HG02588 (cell line): Measurements from ENCODE around the gene CCR3.
"Not testable (repeated sequence)": the region's sequence is repeated elsewhere in the genome, so short reads cannot be mapped to it uniquely, and the experiment has no call there.

ENCODE experiments used
- ATAC-seq: cut with Tn5 transposase; IDR thresholded peaks from one replicate; pipeline ENCODE4 v1.9.1; 2021; ENCODE audit warnings: mild to moderate bottlenecking, moderate library complexity; ENCODE audit not compliant: unreplicated experiment

CCR3 gene

DNA sequence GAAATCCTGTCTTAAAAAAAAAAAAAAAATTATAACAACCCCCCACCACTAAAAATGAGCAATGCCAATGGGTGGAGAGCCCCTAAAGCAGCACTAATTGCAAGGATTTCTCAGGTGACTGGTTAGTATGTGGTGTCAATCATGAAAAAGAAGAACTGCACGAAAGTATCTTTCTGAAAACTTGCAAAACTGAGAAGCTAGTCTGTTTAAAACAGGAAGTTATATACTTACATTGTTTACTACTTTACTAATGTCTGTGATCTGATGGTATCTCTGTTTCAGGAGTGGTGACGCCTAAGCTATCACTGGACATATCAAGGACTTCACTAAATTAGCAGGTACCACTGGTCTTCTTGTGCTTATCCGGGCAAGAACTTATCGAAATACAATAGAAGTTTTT is at the start of gene CCR3:
CCR3 (plus strand) TSS at position 341 of the 400 bp plus-strand sequence. CDS start 22,699 bp downstream, outside the sequence.
- no peak for ATAC-seq

DNA sequence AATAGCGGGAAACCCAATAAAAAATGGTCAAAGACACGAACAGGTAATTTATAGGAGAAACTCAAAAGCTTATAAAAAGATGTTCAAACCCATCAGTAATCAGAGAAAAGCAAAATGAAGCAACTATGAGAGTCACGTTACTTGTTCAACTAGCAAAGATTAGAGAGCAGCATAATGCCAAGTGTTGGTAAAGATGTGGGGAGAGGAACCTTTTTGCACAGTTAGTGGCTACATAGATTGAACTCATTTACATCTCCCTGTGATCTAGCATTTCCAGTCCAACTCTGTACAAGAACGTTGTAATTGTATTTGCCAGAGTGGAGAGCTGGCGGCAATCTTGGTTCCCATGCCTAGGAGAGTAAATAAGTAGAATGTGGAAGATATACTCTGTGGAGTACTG is 49.3 kb upstream of the CCR3 start:
- no peak for ATAC-seq

DNA sequence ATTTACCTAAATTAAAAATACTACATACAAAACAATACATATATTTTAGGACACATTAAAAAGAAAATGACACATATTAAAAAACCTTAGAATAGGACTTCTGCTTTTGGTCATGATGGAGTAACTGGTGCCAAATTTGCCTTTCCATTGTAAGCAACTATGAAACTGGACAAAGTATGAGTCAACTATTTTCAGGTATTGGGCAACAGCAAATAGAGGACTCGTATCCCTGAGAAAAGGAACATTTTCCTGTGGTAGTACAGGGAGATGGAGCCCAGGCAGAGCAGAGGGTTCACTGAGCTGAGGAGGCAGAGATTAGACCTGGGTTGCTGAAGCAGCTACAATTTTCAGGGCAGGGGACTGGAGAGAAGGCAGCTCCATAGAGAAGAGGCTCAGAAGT is 48.8 kb upstream of the CCR3 start:
- no peak for ATAC-seq

DNA sequence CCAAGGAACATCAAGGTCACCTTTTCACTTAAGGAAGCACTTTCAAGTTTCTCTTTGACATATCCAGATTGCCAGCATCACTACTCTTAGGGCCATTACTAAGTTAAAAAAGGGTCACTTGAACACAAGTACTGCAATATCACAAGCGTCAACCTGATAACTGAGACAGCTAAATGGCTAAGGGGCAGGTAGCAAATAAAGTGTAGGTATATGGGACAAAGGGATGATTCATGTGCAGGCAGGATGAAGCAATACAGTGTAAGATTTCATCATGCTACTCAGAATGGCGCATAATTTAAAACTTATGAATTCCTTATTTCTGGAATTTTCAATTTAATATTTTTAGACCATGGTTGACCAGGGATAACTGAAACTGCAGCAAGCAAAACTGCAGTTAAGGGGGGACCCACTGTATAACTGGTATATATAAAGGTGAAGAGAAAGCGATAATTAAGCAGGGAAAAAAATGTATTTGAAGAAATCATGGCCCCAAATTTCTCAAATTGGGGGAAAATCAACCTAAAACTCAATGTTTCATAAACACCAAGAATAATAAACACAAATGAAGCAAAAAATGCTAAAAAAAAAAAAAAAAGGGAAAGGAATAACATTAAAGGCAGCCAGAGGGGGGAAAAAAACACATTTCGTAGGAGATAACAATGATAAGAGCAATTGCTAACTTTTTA is 47.2 kb upstream of the CCR3 start:
- no peak for ATAC-seq

DNA sequence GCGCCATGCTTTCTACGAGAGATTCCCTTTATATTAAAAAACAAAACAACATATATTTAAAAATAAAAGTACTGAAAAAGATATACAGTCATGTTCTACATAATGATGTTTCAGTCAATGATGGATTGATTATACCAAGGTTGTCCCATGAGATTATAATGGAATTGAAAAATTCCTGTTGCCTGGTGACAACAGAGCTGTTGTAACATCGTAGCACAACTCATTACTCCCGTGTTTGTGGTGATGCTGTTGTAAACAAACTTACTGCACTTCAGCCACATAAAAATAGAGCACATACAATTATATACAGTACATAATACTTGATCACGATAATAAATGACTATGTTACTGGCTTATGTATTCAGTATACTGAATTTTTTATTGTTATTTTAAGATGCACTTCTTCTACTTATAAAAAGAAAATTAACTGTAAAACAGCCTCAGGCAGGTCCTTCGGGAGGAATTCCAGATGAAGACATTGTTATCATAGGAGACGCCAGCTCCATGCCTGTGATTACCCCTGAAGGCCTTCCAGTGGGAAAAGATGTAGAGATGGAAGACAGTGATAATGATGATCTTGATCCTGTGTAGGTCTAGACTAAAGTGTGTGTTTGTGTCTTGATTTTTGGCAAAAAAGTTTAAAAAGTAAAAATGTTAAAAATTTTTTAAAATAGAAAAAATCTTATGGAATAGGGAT is 45.9 kb upstream of the CCR3 start:
- ATAC-seq, result no peak

DNA sequence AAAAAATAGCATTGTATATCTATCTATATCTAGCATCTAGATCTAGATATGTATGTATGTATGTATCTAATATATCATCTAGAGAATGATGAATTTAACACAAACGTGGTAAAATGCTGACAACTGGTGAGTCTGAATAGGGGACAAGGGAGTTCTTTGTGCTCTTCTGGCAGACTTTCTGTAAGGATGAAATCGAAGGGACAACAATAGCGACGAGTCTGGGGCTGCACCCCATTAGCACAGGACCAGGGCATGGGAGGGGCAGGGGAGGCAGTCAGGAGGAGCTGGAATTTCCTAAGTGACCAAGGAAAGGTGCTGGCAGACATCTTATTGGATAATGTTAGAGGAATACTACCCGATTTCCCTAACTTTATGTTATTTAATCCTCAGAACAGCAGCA is 42.0 kb upstream of the CCR3 start:
- ATAC-seq, result no peak

DNA sequence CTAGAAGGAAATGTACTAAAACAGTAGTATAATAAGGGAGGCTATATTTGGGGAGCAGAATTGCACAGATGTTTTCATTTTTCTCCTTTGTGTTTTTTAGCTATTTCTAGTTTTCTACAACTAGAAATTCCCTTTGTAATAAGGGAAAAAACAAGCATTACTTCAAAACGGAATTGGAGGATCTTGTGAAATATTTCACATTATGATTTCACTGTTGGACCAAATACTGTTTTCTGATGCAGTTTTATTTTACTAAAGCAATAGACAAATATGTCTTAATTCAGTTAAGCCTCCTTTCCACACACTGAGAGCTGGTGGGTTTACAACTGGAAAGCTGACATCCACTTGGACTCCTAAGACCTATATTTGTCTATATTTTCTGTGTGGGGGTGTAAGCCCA is 41.5 kb upstream of the CCR3 start:
- no peak for ATAC-seq

DNA sequence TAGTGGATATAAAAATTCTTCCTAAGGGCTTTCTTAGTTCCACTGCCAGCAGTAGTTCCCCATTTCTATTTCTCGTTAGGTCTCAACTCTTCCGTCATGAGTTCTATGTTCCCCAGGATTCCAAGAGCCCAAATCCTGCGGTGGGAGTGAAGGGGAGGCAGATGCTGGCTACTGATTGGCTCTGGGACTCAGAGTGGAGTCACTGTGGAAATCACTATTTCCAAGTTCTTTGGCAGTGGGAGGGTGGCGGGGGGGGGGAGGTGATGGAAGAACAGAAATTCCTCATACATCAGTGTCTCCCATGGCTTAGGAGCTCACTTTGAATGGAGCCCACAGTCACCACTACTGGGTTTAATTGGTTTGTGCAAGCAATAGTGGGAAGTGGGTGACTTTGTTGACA is 39.7 kb upstream of the CCR3 start:
- no peak for ATAC-seq

DNA sequence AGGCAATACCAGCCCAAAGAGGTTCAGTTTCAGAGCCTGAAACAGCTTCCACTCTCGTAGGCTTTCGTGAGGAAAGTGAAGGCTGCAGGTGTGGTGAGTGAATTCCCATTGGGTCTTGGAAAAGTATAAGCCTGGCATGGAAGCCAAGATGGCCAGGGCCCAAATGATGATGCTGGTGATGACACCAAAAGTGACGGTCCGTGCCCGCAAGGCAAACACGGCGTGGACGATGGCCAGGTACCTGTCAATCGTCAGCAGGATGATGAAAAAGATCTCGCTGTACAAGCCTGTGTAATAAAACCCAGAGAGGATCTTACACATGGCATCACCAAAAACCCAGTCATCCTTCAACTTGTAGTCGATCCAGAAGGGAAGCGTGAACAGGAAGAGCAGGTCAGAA is 38.6 kb upstream of the CCR3 start:
- no peak for ATAC-seq

DNA sequence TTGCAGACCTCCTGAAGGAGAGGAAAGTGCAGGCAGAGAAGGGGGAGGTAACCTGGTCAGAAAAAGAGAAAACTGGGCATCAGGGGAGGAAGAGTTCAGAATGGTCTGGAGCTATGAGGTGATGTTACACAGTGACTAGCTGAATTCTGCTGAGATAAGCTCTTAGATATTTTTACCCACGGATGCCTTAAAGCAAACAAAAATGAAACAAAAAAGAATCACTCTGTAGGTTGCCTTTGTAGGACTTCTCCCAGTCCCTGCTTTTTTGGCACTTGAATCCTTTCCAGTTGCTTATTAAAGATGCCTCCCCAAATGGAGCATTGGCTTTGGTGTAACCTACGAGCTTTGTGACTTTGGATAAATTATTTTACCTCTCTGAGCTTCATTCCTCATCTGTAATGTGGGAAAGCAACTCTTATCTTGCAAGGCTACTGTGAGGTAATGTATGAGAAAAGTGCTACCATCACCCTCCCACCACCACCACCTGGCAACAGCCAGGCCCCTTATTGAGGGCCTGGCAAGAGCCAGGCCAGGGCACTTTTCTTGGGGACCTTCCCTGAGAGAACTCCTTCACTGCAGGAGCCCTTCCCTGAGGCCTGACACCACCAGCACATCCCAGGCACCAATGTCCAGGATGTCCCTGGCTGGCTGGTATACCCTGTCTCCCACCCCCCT is 36.8 kb upstream of the CCR3 start:
- ATAC-seq, result no peak

DNA sequence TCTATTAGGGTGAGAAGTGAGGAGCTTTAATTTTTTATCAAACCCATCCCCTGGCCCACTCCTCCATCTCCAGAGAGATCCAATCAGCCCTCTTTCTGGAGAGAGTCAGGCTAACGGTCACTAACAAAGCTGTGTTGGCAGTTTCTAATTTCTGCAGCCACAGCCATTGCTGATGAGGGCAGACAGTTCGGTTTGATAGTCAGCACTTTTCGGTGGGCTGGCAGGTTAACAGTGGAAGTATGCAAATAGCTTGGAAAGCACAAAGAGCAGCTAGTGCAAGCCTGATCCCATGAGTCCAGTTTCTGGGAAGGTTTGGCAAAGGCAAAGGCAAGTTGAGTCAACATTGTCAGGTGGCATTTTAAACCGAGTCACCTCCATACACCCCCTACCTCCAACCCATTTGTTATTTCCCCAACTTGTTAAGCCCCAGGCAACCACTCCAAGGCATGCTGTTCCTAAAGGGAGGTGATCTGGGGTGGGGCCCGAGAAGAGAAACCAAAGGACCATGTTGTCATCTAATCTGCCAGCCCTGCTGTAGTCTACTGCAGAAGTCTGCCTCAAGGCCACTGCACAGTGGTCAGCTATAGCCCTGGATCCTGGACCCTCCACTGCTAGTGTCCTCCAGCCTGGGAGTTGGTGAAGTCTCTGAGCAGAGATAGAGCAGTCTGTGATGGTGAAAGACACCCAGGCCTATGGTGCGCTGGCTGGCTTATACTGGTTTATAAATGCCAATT is 35.8 kb upstream of the CCR3 start:
- no peak for ATAC-seq

DNA sequence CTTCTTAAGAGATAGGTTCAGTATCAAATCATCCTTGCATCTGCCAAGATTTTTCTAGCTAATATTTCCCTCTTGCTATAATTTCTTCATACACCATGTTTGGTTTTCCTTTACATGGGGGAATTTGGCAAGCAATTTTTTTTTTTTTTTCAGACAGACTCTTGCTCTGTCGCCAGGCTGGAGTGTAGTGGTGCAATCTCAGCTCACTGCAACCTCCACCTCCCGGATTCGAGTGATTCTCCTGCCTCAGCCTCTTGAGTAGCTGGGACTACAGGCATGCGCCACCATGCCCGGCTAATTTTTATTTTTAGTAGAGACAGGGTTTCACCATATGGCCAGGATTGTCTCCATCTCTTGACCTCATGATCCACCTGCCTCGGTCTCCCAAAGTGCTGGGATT is 34.7 kb upstream of the CCR3 start:
- not testable (repeated sequence) for ATAC-seq

DNA sequence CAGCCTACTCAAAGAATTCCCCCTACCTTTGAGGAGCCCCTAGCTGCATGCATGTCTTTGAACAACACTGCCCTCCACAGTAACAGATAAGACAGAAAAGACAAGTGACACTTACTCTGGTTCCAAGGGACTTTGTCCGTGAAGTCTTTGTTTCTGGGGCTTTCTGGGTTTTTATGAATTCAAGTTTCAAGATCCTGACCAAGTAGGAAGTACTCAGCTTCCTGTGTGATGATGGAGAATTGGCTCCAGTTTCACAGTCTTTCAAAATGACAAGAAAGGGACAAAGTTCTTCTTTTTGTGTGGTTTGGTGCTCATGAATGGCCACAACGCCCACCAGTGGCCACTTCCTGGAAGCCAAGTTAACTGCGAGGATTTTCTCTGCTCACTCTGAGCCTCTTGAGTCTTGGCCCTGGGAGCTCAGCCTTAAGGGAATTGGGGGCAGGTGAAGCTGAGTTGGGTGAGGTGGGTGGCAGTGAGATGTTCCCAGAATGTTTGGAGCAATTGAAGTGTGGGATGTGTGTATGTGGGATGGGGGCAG is 34.0 kb upstream of the CCR3 start, which contains the start of gene CCR1:
CCR1 (minus strand) TSS at position 147 of the 538 bp plus-strand sequence. CDS start 4,000 bp downstream, outside the sequence.
- peak; percentile 61 for ATAC-seq

DNA sequence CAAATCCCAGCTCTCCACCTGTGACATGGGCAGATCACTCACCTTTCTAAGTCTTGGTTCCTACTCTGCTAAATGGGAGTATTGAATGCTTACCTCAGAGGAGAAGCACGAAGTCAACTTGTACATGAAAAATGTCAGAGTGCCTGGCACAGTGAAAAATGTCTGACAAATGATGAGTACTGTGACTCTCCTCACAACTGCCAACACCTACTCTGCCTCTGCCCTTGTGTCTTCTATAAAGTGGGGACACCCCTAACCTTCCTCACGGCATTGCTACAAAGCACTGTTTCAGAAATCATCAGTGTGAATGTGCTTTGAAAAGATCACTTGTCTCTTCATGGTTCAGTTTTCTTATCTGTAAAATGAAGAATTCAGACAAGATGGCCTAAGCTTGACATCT is 33.2 kb upstream of the CCR3 start:
- ATAC-seq, result no peak

DNA sequence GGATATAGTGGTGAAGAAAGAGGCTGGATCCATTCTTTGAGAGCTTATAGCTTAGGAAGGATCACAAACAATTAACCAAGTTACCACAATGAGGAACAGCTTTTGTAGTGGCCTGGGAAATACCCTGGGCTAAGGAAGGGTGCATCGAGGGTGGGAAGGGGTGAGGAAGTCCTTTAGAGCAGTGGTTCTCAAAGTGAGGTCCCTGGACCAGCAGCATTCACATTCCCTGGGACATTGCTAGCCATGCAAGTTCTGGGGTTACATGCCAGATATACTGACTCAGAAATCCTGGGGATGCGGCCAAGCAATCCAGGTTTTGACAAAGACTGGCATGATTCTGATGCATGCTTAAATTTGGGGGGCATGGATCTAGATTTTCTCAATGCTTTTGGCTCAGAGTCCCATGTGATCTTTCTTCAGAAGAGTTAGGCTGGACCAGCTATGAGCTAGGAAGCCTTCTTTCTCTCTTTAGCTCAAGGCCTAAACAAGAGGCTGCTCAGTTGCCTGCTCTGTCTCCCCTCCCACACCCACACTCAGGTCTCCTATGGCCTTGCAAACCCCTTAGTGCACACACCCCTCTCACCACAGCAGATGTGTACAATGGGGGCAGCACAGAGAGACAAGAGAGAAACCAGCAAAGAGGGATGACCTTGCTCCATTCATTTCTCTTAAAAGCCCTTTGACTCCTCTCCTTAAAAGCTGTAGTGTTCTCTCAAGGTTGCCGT is 32.4 kb upstream of the CCR3 start:
- no peak for ATAC-seq

DNA sequence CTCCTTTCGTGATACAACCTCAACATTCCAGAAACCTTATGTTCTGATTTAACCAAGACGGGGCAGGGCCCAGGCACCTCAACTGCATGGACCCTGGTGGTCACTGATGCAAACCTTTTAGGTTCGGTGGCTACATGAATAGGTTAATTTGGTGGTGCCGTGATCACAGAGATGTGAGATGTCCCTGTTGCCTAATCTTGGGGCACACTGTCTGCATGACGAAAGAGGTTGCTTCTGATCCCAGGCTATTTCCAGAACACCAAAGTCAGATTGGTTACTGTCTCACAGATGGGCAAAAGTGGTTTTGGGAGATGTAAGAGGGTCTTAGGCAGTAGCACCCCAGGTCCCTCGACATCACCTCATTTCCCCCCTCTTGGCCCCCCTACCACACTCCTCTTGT is 30.2 kb upstream of the CCR3 start:
- no peak for ATAC-seq

DNA sequence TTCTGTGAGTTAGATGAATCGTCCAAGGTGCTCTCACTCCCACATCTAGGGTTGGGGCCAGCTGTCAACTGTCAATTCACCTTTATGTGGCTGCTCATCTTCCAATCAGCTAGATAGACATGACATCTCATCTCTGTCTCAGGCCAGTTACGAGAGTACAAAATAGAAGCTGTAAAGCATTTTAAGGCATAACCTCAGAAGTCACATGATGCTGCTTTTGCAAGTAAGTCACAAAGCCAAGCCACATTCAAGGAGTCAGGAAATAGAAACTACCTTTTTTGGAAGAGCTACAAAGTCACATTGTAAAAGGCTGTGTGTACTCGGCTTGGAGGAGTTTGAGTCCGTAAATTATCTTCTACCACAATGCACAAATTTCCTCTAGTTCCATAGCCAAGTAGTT is 29.1 kb upstream of the CCR3 start:
- ATAC-seq, result no peak

DNA sequence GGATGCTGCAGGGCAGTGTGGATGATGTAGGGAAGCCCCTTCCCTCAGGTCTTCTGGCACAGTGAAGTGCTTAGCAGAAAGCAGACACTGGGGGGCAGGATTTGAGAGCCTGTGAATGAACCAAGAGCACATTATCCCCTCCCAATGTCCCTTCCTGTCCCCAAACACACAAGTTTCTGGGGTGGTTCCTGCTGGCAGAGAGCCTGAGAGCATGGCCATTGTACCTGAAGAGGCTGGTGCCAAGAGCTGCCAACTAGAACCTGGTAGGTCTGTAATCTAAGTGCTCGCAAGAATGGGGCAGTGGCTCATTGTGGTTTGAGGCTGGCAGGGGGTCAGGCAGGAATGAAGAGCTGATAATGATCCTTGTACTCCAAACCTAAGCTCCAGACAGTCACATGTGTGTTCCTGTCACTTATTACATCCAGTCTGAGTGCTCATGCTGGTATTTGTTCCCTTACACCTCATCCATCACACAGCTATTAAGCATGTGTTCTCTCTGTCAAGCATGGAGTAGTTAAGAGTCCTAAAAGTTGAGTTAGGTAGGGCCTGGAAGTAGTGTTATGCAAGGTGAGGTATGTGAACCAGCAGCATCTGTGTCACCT is 27.4 kb upstream of the CCR3 start:
- no peak for ATAC-seq

DNA sequence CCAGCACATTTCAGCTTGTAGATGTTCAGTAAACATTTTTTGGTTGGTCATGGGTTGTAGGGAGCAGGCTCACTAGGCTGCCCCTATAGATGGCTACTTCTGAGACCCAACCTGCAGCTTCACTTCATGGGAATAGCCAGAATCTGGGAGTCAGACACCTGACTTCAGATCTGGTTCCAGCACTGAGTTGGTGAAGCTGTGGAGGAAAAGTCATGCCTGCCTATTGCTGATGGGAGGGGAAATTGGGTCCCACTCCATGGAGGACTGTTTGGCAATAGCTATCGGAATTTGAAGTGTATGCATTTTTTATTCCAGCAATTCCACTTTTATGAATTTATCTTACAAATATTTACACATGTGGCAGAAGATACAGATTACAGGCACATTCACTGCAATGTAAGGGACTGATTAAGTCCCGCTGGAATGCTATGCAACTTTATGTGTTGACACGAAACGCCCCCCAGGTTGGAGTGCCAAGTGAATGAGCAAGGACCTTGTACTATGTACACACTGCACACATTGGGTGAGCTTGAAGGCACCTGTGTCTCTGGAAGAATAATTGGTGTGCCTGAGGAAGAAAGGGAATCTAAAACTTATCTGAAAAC is 26.3 kb upstream of the CCR3 start:
- ATAC-seq, result no peak
